BJ (cell line): ENCODE data around the gene ARL5A. TPM values are rescaled to one million over a fixed set of nuclear protein-coding genes. Genes with fewer than 3 reads are reported as not detected.

Experiments
- CTCF ChIA-PET: fragments of 350-600 bp; formaldehyde crosslinking; extraction: SDS; loops from one replicate; lab custom pipeline; 2021; ENCODE audit warnings: antibody characterized with exemption, inconsistent platforms; lab: Yijun Ruan, JAX
- POLR2A ChIA-PET: fragments of 300-600 bp; sonication (Branson Sonifier 250); formaldehyde crosslinking; extraction: SDS; loops from one replicate; lab custom pipeline; 2021; ENCODE audit warnings: antibody characterized with exemption; lab: Charles Lee
- DNase-seq: peaks from one replicate; pipeline ENCODE4 v3.0.0-alpha.2; 2011; ENCODE audit warnings: low read depth
- H3K27me3 ChIP-seq: 2 replicates; pipeline ENCODE4 v1.6.0; 2011; ENCODE audit warnings: low read length; ENCODE audit not compliant: control insufficient read depth, insufficient read depth
- H3K36me3 ChIP-seq: 2 replicates; pipeline ENCODE4 v1.5.1; 2011; ENCODE audit warnings: low read length; ENCODE audit not compliant: control insufficient read depth, insufficient read depth
- H3K4me3 ChIP-seq: 2 replicates; pipeline ENCODE4 v1.5.1; 2011; ENCODE audit warnings: low read depth, mild to moderate bottlenecking, control low read depth, low read length
- CTCF ChIP-seq: IDR thresholded peaks from 2 replicates; pipeline ENCODE4 v1.5.1; 2011; ENCODE audit warnings: low read depth, mild to moderate bottlenecking, control low read depth, inconsistent platforms, low read length, moderate library complexity; ENCODE audit not compliant: insufficient read depth
- polyA plus RNA-seq: library from polyadenylated mRNA; depleted of rRNA; stranded (reverse); fragments of >200 nt; gene quantifications from 2 replicates; pipeline ENCODE4 v1.2.3, GENCODE V29; 2011; rRNA removed

ARL5A gene
- polyA plus RNA-seq, 1 experiment = 9.3 TPM

- Histone ChIP-seq H3K27me3 (no peaks in the 10 kb centered on the region), H3K36me3 (no peaks in the 10 kb centered on the region), H3K4me3 (no peak overlapping the region)
- POLR2A ChIA-PET = no interaction called here
- no peak for TF ChIP-seq CTCF
- DNase-seq = no peak
- CTCF ChIA-PET = no interaction called here
Observed at GRCh38 chr2:151758744-151759143, 69.5 kb downstream of the ARL5A start.

- no peak for DNase-seq
- H3K27me3 ChIP-seq = no peaks in the 10 kb centered on the region
- ChIA-PET CTCF (no interaction called here), POLR2A (no interaction called here)
- TF ChIP-seq CTCF = no peak
- no peak overlapping the region for H3K4me3 ChIP-seq
- H3K36me3 ChIP-seq = no peaks in the 10 kb centered on the region
Observed at GRCh38 chr2:151757861-151758260, 70.4 kb downstream of the ARL5A start.

- POLR2A ChIA-PET = no interaction called here
- H3K36me3 ChIP-seq = no peaks in the 10 kb centered on the region
- no peaks in the 10 kb centered on the region for H3K27me3 ChIP-seq
- CTCF ChIA-PET = interaction anchor here (0.9 kb wide), 1 partner anchor 15 kb away, joined by 3 read pairs; no protein-coding TSS in a partner anchor
- TF ChIP-seq CTCF = no peak
- no peak overlapping the region for H3K4me3 ChIP-seq
- DNase-seq = no peak
Observed at GRCh38 chr2:151756820-151757219, 71.4 kb downstream of the ARL5A start.

- POLR2A ChIA-PET = no interaction called here
- no peak for DNase-seq
- TF ChIP-seq CTCF = no peak
- CTCF ChIA-PET = no interaction called here
- H3K4me3 ChIP-seq = no peak overlapping the region
- no peaks in the 10 kb centered on the region for H3K36me3 ChIP-seq
- no peaks in the 10 kb centered on the region for H3K27me3 ChIP-seq
Observed at GRCh38 chr2:151754253-151754897, 73.8 kb downstream of the ARL5A start.

GRCh38 chr2:151753540-151753939 lies 74.7 kb downstream of the ARL5A start:
- CTCF ChIA-PET = no interaction called here
- POLR2A ChIA-PET = no interaction called here
- no peaks in the 10 kb centered on the region for H3K27me3 ChIP-seq
- no peak for DNase-seq
- H3K36me3 ChIP-seq = no peaks in the 10 kb centered on the region
- TF ChIP-seq CTCF = no peak
- no peak overlapping the region for H3K4me3 ChIP-seq

Other genes with a start within 250 kb of the ARL5A start
- gene NEB, start 93.9 kb downstream of the ARL5A start, polyA plus RNA-seq = under 0.01 and 0.01 TPM in 2 replicates